ENCODE data around the gene SIX2. TPM values are rescaled to one million over a fixed set of nuclear protein-coding genes. Genes with fewer than 3 reads are reported as not detected.

Gene SIX2
- total and polyA plus RNA-seq, 4 experiments from 2014 or later, result not detected

GRCh38 chr2:45020439-45020838 lies 11.2 kb upstream of the SIX2 start:
- no peaks in the 10 kb centered on the region for H3K4me1 Mint-ChIP-seq
- no peaks in the 10 kb centered on the region for H3K36me3 Mint-ChIP-seq
- ChIA-PET POLR2A (ENCODE audit: partially characterized antibody) (no interaction called here), CTCF (ENCODE audit: partially characterized antibody) (no interaction called here)
- H3K4me1 ChIP-seq (ENCODE audit: insufficient read depth, low read length), result no peaks in the 10 kb centered on the region
- no peak overlapping the region for H3K4me3 ChIP-seq (ENCODE audit: low read length in 2 of 2)
- H3K9me3 Mint-ChIP-seq, result no peaks in the 10 kb centered on the region
- DNase-seq, result no peak
- H3K27ac ChIP-seq (ENCODE audit: low read depth, low read length), result no peak overlapping the region
- intact Hi-C loops (cut with micrococcal nuclease), result no loop called here
- H3K4me3 Mint-ChIP-seq, result no peak overlapping the region
- peaks cover 5% of the 10 kb centered on the region for H3K27me3 ChIP-seq (ENCODE audit: insufficient read depth, low read length)
- H3K27me3 Mint-ChIP-seq, result peaks cover 33 to 34% of the 10 kb centered on the region in 2 donors
- no peaks in the 10 kb centered on the region for H3K9me3 ChIP-seq (ENCODE audit: control insufficient read depth in 1 of 2, low read length in 2 of 2)
- H3K36me3 ChIP-seq (ENCODE audit: insufficient read depth, low read length), result no peaks in the 10 kb centered on the region
- no peak overlapping the region for H3K27ac Mint-ChIP-seq

- Histone ChIP-seq H3K27ac (ENCODE audit: low read depth, low read length) (no peak overlapping the region), H3K4me1 (ENCODE audit: insufficient read depth, low read length) (no peaks in the 10 kb centered on the region), H3K36me3 (ENCODE audit: insufficient read depth, low read length) (no peaks in the 10 kb centered on the region), H3K4me3 (ENCODE audit: low read length in 2 of 2) (no peak overlapping the region), H3K9me3 (ENCODE audit: control insufficient read depth in 1 of 2, low read length in 2 of 2) (no peaks in the 10 kb centered on the region), H3K27me3 (ENCODE audit: insufficient read depth, low read length) (peaks cover 12% of the 10 kb centered on the region)
- no peak for DNase-seq
- Mint-ChIP-seq H3K36me3 (no peaks in the 10 kb centered on the region), H3K27ac (no peak overlapping the region), H3K9me3 (no peaks in the 10 kb centered on the region), H3K4me3 (no peak overlapping the region), H3K4me1 (peaks cover 0 to 9% (median 7%) of the 10 kb centered on the region in 4 donors), H3K27me3 (peaks cover 39 to 45% of the 10 kb centered on the region in 2 donors)
- CTCF ChIA-PET (ENCODE audit: partially characterized antibody), result no interaction called here
- POLR2A ChIA-PET (ENCODE audit: partially characterized antibody), result no interaction called here
- intact Hi-C loops (cut with micrococcal nuclease), result no loop called here
Measured at GRCh38 chr2:45018023-45018422, 8.8 kb upstream of the SIX2 start.

- Mint-ChIP-seq H3K36me3 (no peaks in the 10 kb centered on the region), H3K4me3 (peak overlapping the region in 6 of 8 donors; percentile 17 to 79 (median 56)), H3K27ac (no peak overlapping the region), H3K27me3 (peaks cover 55 to 65% of the 10 kb centered on the region in 2 donors), H3K9me3 (no peaks in the 10 kb centered on the region), H3K4me1 (peaks cover 0 to 27% (median 15%) of the 10 kb centered on the region in 4 donors)
- ChIA-PET POLR2A (ENCODE audit: partially characterized antibody) (no interaction called here), CTCF (ENCODE audit: partially characterized antibody) (no interaction called here)
- H3K27ac ChIP-seq (ENCODE audit: low read depth, low read length), result no peak overlapping the region
- H3K4me1 ChIP-seq (ENCODE audit: insufficient read depth, low read length), result no peaks in the 10 kb centered on the region
- intact Hi-C loops (cut with micrococcal nuclease), result no loop called here
- no peak overlapping the region for H3K4me3 ChIP-seq (ENCODE audit: low read length in 2 of 2)
- H3K27me3 ChIP-seq (ENCODE audit: insufficient read depth, low read length), result peaks cover 24% of the 10 kb centered on the region
- H3K9me3 ChIP-seq (ENCODE audit: control insufficient read depth in 1 of 2, low read length in 2 of 2), result no peaks in the 10 kb centered on the region
- DNase-seq, result no peak
- H3K36me3 ChIP-seq (ENCODE audit: insufficient read depth, low read length), result no peaks in the 10 kb centered on the region
Measured at GRCh38 chr2:45014831-45015230, 5.6 kb upstream of the SIX2 start.

DNA sequence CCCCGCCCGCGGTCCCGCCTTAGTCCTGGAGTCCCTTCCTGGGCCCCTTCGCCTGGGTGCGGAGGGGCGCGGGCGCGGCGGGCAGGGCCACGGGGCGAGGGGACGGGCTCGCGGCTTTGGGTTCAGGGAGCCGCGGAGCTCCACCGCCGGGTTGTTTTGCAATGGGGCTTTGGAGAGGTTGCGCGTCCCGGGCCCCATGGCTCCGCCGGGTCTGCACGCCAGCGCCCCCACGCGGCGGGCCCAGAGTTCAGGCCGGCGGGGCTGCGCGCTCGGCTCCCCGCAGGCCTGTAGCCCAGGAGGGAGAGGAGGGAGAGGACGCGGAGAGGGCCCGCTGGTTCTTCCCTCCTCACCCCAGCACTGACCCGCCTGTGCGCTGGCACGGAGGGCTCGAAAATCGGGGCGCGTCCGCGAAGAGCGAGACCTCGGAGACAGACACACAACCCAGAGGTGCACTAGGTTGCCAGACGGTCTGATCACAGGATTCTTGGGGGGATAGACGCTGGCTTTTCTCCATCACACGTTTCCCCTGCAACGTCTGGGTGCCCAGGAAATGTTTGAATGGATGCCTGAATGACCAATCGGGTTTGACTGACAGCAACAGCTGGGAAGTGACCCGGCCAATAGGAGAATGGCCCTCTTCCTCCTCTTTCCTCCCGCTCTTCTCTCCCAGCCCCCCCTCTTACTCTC lies 4.9 kb upstream of the SIX2 start:
- Mint-ChIP-seq H3K9me3 (no peaks in the 10 kb centered on the region), H3K27ac (no peak overlapping the region), H3K4me1 (peaks cover 0 to 27% (median 15%) of the 10 kb centered on the region in 4 donors), H3K27me3 (peaks cover 55 to 67% of the 10 kb centered on the region in 2 donors), H3K36me3 (no peaks in the 10 kb centered on the region), H3K4me3 (peak overlapping the region in 6 of 8 donors; percentile 39 to 79 (median 56))
- Histone ChIP-seq H3K27me3 (ENCODE audit: insufficient read depth, low read length) (peaks cover 24% of the 10 kb centered on the region), H3K36me3 (ENCODE audit: insufficient read depth, low read length) (no peaks in the 10 kb centered on the region), H3K4me3 (ENCODE audit: low read length in 2 of 2) (no peak overlapping the region), H3K27ac (ENCODE audit: low read depth, low read length) (no peak overlapping the region), H3K4me1 (ENCODE audit: insufficient read depth, low read length) (no peaks in the 10 kb centered on the region), H3K9me3 (ENCODE audit: control insufficient read depth in 1 of 2, low read length in 2 of 2) (no peaks in the 10 kb centered on the region)
- intact Hi-C loops (cut with micrococcal nuclease), result no loop called here
- ChIA-PET CTCF (ENCODE audit: partially characterized antibody) (no interaction called here), POLR2A (ENCODE audit: partially characterized antibody) (no interaction called here)
- peak in 1 of 5 donors; percentile 4 for DNase-seq

DNA sequence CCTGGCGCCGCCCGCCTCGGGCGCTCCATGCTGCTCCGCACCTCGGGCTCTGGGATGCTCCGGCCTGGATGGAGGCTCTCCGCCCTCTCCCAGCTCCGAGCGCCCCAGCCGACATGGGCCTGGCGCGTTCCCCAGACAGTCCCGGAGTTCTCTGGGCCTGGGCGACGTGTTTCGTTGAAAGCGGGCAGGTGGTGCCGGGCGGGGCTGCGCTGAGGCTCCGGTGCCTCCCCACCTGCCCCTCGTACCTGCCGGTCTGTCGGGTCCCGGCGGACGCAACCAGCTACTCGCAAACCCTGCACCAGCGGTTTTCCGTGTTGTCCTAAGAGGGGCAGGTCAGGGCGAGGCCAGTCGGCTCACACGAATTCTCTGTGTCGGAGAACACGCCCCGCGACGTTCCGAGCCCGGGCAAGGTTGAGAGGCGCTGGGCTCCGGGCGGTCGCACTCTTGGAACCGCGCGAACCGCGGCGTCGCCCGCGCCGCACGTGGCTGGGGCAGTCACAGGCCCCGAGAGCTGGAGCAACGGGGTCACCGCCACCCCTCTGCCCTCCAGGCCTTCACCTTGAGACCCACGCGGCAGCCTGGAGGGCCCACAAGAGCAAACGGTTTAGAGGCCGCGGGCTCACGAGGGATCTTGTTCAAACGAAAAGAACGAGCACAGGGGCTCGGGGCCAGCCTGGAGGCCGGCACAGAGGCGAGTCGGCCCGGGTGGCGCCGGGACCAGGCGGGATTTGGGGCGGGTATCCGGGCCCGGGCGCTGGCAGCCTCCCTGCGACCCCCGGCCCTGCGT lies 4.2 kb upstream of the SIX2 start:
- ChIA-PET POLR2A (ENCODE audit: partially characterized antibody) (no interaction called here), CTCF (ENCODE audit: partially characterized antibody) (no interaction called here)
- Mint-ChIP-seq H3K36me3 (no peaks in the 10 kb centered on the region), H3K4me3 (no peak overlapping the region), H3K27ac (no peak overlapping the region), H3K9me3 (no peaks in the 10 kb centered on the region), H3K27me3 (peaks cover 51 to 65% of the 10 kb centered on the region in 2 donors), H3K4me1 (peaks cover 0 to 30% (median 16%) of the 10 kb centered on the region in 4 donors)
- peaks cover 24% of the 10 kb centered on the region for H3K27me3 ChIP-seq (ENCODE audit: insufficient read depth, low read length)
- H3K9me3 ChIP-seq (ENCODE audit: control insufficient read depth in 1 of 2, low read length in 2 of 2), result no peaks in the 10 kb centered on the region
- H3K36me3 ChIP-seq (ENCODE audit: insufficient read depth, low read length), result no peaks in the 10 kb centered on the region
- H3K27ac ChIP-seq (ENCODE audit: low read depth, low read length), result no peak overlapping the region
- DNase-seq, result no peak
- intact Hi-C loops (cut with micrococcal nuclease), result no loop called here
- H3K4me1 ChIP-seq (ENCODE audit: insufficient read depth, low read length), result no peaks in the 10 kb centered on the region
- no peak overlapping the region for H3K4me3 ChIP-seq (ENCODE audit: low read length in 2 of 2)

GRCh38 chr2:45012733-45013132 lies 3.5 kb upstream of the SIX2 start:
- H3K27ac ChIP-seq (ENCODE audit: low read depth, low read length), result no peak overlapping the region
- no peaks in the 10 kb centered on the region for H3K36me3 ChIP-seq (ENCODE audit: insufficient read depth, low read length)
- Mint-ChIP-seq H3K4me1 (peaks cover 3 to 37% (median 18%) of the 10 kb centered on the region in 4 donors), H3K9me3 (no peaks in the 10 kb centered on the region), H3K4me3 (peak overlapping the region in 4 of 8 donors; percentile 32 to 69 (median 57)), H3K27ac (no peak overlapping the region), H3K27me3 (peaks cover 56 to 65% of the 10 kb centered on the region in 2 donors), H3K36me3 (no peaks in the 10 kb centered on the region)
- H3K4me1 ChIP-seq (ENCODE audit: insufficient read depth, low read length), result no peaks in the 10 kb centered on the region
- H3K27me3 ChIP-seq (ENCODE audit: insufficient read depth, low read length), result peaks cover 24% of the 10 kb centered on the region
- no peak for DNase-seq
- intact Hi-C loops (cut with micrococcal nuclease), result no loop called here
- no peaks in the 10 kb centered on the region for H3K9me3 ChIP-seq (ENCODE audit: control insufficient read depth in 1 of 2, low read length in 2 of 2)
- POLR2A ChIA-PET (ENCODE audit: partially characterized antibody), result no interaction called here
- no peak overlapping the region for H3K4me3 ChIP-seq (ENCODE audit: low read length in 2 of 2)
- CTCF ChIA-PET (ENCODE audit: partially characterized antibody), result no interaction called here

DNA sequence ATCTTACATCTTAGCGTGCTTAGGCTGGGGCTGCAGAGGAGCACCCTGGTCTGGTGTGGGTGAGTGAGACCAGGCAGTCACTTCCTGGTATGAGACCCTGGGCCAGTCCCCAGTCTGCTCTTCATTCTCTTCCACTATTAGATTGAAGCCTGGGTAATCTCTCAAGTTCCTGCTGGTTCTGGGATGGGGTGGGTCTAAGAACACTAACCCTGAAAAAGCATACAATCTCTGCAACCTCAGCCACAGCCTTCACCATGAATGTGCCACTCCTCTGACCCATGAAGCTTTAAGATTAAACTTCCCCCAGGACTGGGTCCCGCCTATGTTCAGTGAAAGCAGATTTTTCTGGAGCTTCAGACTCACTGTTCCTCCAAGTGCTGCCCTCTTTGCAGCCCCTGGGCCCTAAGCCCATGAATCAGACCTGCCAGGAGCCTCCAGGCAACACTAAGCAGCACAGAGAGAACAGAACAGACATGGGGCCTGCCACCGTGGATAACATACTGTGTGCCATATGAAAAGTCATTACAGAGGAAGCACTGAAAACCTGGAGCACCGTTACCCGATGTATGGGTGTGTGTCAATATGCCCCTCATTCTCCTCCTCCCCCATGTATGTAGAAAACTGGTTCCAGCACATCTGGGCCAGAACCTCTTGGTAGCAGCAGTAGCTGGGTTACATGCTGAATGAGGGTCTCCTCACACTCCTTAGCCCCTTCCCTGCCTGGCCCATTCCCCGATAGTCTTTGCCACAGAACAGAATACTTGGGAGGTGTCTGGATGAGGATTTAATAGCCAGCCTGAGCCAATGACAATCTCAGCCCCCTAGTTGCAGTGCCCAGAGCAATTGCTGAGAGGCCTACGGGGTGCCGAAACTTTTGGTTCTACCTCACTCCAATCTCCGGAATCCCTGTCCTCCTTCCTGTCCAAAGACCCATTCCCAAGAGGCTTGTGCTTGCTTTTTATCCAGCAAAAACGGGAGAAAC lies 2.7 kb upstream of the SIX2 start:
- Mint-ChIP-seq H3K27me3 (peaks cover 54 to 61% of the 10 kb centered on the region in 2 donors), H3K36me3 (no peaks in the 10 kb centered on the region), H3K4me3 (peak overlapping the region in 4 of 8 donors; percentile 4 to 49 (median 24)), H3K27ac (no peak overlapping the region), H3K9me3 (no peaks in the 10 kb centered on the region), H3K4me1 (peaks cover 3 to 38% (median 21%) of the 10 kb centered on the region in 4 donors)
- Histone ChIP-seq H3K27ac (ENCODE audit: low read depth, low read length) (no peak overlapping the region), H3K4me1 (ENCODE audit: insufficient read depth, low read length) (no peaks in the 10 kb centered on the region), H3K4me3 (ENCODE audit: low read length in 2 of 2) (no peak overlapping the region), H3K27me3 (ENCODE audit: insufficient read depth, low read length) (peaks cover 23% of the 10 kb centered on the region), H3K9me3 (ENCODE audit: control insufficient read depth in 1 of 2, low read length in 2 of 2) (no peaks in the 10 kb centered on the region), H3K36me3 (ENCODE audit: insufficient read depth, low read length) (no peaks in the 10 kb centered on the region)
- ChIA-PET POLR2A (ENCODE audit: partially characterized antibody) (no interaction called here), CTCF (ENCODE audit: partially characterized antibody) (no interaction called here)
- intact Hi-C loops (cut with micrococcal nuclease), result no loop called here
- no peak for DNase-seq
